GM18511 (cell line): Measurements from ENCODE around the gene ZSWIM1.

Experiments used
- ATAC-seq: cut with Tn5 transposase; IDR thresholded peaks from one replicate; pipeline ENCODE4 v1.9.1; 2021; ENCODE audit warnings: mild to moderate bottlenecking, moderate library complexity; ENCODE audit not compliant: unreplicated experiment

Gene ZSWIM1

DNA sequence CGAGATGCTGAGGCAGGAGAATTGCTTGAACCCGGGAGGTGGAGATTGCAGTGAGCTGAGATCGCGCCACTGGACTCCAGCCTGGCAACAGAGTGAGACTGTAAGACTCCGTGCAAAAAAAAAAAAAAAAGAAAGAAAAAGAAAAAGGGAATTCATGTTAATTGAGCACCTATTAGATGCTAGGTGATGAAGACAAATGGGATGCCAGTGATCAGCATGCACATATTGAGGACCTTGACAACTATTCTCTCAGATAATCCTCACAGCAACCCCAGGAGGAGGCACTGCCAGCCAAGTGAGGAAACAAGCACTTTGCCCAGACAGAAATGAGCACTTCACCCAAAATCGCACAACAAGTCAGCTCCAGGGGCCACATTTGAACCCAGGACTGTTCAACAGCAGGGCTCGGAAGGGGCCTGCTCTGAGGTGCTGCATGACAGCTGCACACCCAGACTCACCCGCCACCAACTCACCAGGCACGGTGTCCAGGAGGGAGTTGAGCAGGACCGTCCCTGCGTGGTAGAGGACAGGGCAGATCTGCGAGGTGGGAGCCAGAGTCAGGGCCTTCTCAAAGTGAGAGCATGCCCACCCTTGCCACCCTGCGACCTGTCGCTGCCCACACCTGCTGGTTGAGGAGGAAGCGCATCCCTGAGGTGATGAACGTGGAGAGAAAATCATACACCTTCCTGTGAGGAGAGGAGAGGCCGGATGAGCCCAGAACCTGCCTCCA, 26.4 kb downstream of the ZSWIM1 start:
- ATAC-seq = no peak

GRCh38 chr20:45908084-45908483, 27.1 kb downstream of the ZSWIM1 start:
- ATAC-seq = no peak

DNA sequence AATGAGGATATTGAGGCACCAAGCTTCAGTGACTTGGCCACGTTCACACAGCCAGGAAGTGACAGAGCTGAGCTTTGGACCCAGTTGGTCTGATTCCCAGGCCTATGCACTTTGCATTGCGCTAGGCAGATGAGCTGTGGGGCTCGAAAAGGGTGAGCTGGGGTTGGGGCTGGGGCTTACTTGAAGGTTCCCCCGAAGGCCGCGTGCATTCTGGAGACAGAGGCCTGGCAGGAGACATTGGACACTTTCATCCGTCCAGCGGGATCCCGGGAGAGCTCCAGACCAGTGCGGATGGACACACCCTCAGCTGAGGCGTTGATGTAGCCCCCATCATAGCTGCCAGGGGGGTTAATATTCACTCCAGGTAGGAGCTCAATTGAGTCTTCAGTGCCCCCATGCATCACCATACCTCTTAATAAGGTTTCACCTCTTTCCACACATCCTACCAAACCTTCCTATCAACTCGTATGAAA, 28.3 kb downstream of the ZSWIM1 start:
- no peak for ATAC-seq

DNA sequence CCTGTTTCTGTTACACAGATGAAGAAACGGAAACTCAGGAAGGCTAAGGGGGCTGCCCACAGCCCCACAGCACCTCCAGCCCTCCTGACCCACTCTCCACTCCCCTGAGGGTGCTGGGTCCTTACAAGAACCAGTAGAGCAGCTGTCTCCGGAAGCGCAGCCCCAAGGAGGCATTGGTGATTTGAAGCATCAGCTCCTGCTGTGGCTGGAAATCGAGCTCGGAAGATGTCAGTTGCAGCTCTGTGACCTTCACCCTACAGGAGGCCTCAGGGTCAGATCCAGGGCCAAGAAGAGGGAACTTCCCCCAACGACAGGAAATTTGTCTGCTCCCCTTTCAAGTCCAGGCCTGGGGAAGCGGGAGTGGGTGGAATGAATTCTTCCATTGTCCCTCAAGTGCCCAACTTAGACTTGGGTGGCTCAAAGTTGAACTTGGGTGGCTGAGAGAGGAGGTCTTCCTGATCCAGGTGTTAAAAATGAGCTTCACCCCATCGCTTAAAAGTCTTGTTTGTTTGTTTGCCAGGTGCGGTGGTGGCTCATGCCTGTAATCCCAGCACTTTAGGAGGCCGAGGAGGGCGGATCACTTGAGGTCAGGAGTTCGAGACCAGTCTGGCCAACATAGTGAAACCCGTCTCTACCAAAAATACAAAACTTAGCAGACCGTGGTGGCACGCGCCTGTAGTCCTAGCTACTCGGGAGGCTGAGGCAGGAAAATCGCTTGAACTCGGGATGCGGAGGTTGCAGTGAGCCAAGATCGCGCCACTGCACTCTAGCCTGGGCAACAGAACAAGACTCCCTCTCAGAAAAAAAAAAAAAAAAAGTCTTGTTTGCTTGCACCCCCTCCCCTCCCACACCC, 29.0 kb downstream of the ZSWIM1 start:
- no peak for ATAC-seq

GRCh38 chr20:45910670-45911485, 29.9 kb downstream of the ZSWIM1 start:
- ATAC-seq = peak; percentile 93

DNA sequence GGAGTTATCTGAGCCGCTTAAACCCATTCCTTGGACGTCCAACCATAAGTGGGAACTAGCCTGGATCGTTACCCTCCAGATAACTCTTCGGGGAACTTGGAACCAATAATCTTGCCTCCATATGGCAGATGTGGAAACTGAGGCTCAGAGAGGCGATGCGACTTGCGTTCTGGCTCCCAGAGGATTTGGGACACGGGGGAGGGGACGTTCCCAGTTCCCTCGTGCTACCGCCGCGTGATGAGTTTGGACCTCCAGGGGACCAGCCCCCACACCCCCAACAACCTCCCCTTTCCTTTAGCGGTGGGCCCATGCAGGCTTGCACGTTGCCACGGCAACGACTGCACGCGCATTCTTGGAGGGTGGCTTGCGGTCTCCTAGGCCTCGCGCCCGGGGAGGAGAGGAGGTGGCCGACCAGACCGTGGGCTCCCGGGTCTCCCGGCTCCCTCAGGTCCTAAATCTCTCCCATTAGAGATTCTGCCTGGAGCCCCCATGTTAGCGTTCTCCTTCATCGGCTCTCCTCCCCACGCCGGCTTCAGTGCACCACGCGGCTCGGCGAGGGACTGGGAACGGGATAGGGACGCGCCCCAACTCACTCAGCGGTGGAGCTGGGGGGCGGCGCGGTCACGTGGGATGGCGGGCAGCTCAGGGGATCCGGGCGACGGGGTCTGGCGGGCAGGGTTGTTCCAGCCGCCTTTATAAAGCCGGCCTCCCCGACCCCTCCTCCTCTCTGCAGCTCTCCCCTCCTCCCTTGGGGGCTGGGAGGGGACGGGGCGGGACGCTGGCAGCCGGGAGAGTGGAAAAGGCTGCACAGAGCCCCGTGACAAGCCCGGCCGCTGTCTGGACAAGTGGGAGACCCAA, 30.7 kb downstream of the ZSWIM1 start, which contains the start of gene PLTP:
Gene PLTP, minus strand, starts transcription at position 670 of the 858 bp plus-strand sequence. CDS start 703 bp downstream, outside the sequence.
- no peak for ATAC-seq

- ATAC-seq = no peak
Observed at GRCh38 chr20:45912344-45912682, 31.3 kb downstream of the ZSWIM1 start.

DNA sequence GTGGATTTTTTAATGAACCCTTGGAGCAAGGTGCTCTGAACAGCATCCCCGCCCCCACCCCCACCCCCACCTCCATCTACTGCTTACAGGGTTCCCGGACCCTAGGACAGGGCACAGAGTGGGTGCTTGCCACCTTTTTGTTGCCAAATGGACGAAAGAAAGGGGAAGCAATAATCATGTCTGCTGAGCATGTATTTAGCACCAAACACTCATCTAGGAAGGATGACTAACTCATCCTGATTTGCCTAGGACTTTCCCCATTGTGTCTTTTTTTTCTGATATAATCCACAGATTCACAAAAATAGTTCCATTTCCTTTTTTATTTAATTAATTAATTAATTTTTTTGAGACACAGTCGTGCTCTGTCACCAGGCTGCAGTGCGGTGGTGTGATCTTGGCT, 32.1 kb downstream of the ZSWIM1 start:
- no peak for ATAC-seq

DNA sequence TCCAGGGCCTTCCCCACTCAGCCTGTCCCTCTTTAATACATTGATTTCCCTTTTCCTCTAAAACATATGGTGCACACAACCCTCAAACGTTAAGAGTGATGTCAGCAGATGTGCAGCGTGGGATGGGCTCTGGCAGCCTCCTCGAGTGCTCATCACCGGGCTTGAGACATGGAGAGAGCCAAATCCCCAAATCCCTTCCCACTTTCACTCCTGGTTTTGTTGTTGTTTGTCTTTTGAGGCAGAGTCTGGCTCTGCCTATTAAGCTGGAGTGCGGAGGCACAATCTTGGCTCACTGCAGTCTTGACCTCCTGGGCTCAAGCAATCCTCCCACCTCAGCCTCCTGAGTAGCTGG, 36.7 kb downstream of the ZSWIM1 start:
- no peak for ATAC-seq

DNA sequence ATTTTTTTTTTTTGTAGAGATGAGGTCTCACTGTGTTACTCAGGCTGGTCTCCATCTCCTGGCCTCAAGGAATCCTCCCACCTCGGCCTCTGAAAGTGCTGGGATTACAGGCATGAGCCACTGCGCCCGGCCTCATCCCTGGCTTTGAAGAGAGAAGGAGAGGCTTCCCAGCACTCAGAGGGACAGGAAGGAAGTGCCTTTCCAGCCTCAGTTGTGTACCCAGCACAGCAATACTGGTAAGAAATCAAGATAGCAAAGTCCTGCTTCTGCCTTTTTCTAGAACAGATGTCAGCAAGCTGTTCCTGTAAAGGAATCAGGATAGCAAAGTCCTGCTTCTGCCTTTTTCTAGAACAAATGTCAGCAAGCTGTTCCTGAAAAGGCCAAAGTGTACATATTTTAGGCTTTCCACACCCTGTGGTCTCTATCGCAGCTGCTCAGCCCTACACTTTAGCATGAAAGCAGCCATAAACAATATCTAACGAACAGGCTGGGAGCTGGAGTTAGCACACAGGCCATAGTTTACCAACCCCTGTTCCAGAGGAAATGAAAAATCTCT, 37.2 kb downstream of the ZSWIM1 start:
- ATAC-seq = no peak

DNA sequence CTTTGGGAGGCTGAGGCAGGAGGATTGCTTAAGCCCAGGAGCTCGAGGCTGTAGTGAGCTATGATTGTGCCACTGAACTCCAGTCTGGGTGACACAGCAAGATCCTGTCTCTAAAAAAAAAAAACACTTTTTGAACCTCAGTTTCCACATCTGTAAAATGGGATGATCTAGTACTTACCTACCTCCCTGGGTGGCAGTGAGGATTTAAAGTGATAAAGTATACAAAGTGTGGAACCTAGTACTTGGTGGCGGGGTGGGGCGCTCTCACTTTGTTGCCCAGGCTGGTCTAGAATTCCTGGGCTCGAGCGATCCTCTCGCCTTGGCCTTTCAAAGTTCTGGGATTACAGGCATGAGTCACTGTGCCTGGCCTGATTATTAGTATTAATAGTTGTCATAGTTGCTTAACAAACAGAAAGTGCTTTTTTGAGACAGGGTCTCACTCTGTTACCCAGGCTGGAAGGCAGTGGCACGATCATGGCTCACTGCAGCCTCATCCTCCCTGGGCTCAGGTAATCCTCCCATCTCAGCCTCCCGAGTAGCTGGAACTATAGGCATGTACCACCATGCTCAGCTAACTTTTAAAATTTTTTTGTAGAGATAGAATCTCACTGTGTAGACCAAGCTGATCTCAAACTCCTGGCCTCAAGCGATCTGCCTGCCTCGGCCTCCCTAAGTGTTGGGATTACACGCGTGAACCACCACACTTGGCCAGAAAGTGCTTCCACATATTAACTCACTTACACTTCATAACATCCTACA, 37.9 kb downstream of the ZSWIM1 start:
- ATAC-seq = no peak

DNA sequence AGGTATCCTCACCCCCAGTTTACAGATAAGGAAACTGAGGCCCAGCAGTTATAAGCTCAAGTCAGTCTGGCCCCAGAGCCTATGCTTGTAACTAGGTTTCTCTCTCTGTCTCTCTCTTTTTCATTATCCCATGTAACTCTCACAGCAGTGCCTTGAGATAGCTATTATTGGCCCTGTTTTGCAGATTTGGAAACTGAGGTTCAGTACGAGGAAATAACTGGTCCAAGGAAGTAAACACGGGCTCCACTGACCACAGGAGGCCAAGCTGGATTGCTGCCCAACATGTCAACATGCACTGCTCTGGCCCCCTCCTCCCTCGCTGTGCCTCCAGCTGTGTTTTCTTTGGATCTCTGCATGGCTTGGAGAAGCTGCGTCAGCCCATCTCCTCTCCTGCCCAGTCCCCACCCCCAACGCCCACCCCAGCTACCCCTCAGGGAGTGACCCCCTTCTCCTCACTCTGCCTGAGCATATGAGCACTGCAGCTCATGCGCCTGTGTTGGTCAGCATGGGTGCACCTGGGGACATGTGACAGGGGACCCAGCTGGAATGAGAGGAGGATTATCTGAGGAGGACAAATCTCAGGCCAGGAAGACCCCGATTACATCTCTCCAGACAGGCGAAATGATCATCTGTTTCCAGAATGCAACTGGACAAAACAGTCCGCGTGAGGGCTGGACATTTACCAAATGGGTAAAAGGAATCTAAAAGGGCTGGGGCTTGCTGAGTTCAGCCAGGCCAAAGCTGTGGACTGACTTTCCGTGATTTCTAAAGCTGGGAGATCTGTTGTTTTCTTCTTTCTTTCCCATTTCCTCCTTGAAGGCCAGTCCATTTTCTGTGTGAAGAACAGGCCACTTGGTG, 38.7 kb downstream of the ZSWIM1 start:
- no peak for ATAC-seq

DNA sequence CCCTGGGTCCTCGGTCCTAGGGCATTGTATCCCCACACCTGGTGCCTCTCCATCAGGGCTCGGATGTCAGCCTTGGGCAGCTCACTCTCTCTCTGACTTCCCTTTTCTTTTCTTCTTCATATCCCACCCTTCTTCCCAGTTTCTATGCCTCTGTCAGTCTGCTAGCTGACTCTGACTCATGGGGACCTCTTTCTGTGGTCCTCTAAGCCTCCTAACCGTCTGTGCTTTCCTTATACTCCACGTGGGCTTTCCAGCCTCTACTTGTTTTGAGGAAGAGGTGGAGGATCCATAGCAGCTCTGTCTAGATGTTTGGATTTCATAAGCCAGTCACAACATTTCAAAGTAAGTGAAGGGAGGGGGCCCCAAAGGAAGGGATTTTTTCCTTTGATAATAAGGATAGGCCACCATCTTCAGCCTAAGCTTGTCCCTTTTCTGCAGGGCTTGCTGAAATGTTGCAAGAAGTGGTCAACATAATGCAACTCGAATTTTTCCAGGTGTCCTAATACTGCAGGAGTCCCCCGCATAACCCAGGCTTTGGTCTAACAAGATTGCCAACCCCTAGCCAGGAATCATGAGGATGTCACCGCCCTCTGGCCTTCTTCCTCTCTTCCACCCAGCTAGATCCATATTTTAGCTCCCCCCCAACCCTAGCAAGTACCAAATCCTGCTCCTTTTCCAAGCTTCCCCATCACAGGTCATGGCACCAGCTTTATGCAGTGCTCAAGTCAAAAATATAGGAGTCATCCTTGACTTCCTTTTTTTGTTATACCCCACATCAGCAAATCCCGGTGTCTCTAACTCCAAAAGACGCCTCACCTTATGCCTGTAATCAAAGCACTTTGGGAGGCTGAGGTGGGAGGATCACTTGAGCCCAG, 39.7 kb downstream of the ZSWIM1 start:
- no peak for ATAC-seq

DNA sequence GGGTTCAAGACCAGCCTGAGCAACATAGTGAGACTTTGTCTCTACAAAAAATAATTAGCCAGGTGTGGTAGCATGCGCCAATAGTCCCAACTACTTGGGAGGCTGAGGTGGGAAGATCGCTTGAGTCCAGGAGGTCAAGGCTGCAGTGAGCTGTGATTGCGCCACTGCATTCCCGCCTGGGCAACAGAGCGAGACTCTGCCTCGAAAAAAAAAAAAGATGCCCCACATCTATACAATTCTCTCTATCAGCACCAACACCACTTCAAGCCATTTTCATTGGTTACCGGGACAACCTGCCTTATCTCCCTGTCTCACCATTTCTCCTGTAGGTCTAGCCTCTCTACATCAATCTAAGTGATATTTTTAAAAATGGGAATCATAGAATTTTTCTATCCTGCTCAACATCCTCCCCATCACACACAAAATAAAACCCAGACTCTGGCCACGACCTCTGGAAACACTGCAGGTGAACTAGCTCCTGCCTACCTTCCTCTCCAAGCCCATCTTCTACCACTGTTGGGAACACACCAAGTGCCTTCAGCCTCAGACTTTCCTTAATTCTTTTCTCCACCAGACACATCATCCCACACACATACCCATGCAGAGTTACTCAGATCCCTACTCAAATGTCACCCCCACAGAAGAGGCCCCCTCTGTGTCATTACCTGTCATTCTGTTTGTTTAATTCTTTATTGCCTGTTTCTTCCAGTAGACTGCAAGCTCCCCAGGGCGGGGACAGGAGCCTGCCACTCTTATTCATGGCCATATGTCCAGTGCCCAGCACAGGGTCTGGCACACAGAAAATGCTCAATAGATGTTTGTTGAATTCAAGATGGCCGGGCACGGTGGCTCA, 40.5 kb downstream of the ZSWIM1 start:
- ATAC-seq = no peak

GRCh38 chr20:45924391-45925261, 43.6 kb downstream of the ZSWIM1 start:
- no peak for ATAC-seq
